B cell (primary cell): ENCODE data around the gene VPS13D. TPM values are rescaled to one million over a fixed set of nuclear protein-coding genes. Genes with fewer than 3 reads are reported as not detected.

Source experiments
- ATAC-seq: fragments of 200-7000 bp; cut with Tn5 transposase; one replicate; pipeline ENCODE4 v1.10.0; 2021; ENCODE audit warnings: low read depth, mild to moderate bottlenecking, moderate number of reproducible peaks, moderate library complexity
- CTCF ChIA-PET: fragments of 350-600 bp; sonication (Branson Sonifier 250); formaldehyde crosslinking; loops from one replicate; lab custom pipeline; 2021; ENCODE audit warnings: antibody characterized with exemption, inconsistent platforms; lab: Charles Lee
- POLR2A ChIA-PET: fragments of 350-600 bp; sonication (Branson Sonifier 250); formaldehyde crosslinking; loops from one replicate; lab custom pipeline; 2021; ENCODE audit warnings: antibody characterized with exemption; lab: Charles Lee
- DNase-seq: peaks from one replicate; pipeline ENCODE4 v3.0.0; 2013
- H2AFZ ChIP-seq: 2 replicates; pipeline ENCODE4 v1.6.1; 2012; ENCODE audit warnings: mild to moderate bottlenecking, low read depth, low read length; ENCODE audit not compliant: insufficient read depth, poor library complexity, severe bottlenecking
- H3K27ac ChIP-seq, 2 donors: 1 replicate in 1 of 2; 2 replicates in 1 of 2; pipeline ENCODE4 v1.5.1; 2012 to 2013; ENCODE audit warnings: low read length in 2 of 2, mild to moderate bottlenecking in 2 of 2, moderate library complexity in 1 of 2
- H3K27me3 ChIP-seq, 4 experiments: fragments of 200-600 bp in 1 of 4; sonication (generic) in 1 of 4; replicated peaks in 1 of 4; 1 replicate in 2 of 4; 2 replicates in 2 of 4; pipeline versions ENCODE4 v1.6.1 to v1.7.0; 2013 to 2016; ENCODE audit warnings: low read length in 3 of 4, mild to moderate bottlenecking in 2 of 4, mixed read lengths in 1 of 4, moderate library complexity in 1 of 4; ENCODE audit not compliant: insufficient read depth in 4 of 4, control insufficient read depth in 3 of 4; ENCODE audit errors: control extremely low read depth in 1 of 4
- H3K36me3 ChIP-seq, 2 experiments: replicated peaks in 1 of 2; 1 replicate in 1 of 2; 2 replicates in 1 of 2; pipeline versions ENCODE4 v1.6.1 to v1.7.1; 2013; ENCODE audit warnings: low read length in 1 of 2; ENCODE audit not compliant: insufficient read depth in 2 of 2, control insufficient read depth in 1 of 2; ENCODE audit errors: control extremely low read depth in 1 of 2, extremely low read depth in 1 of 2
- H3K4me1 ChIP-seq, 2 donors: fragments of 200-600 bp in 1 of 2; sonication (generic) in 1 of 2; 1 replicate in 1 of 2; 2 replicates in 1 of 2; pipeline versions ENCODE4 v1.5.1 to v1.6.1; 2013 to 2017; ENCODE audit warnings: low read length in 2 of 2; ENCODE audit not compliant: control insufficient read depth in 2 of 2, insufficient read depth in 2 of 2
- H3K4me2 ChIP-seq: replicated peaks from 2 replicates; pipeline ENCODE3; 2012; ENCODE audit warnings: mild to moderate bottlenecking, low read depth, low read length; ENCODE audit not compliant: poor library complexity, severe bottlenecking
- H3K4me3 ChIP-seq, 5 experiments: fragments of 200-600 bp in 1 of 5; sonication (generic) in 1 of 5; 1 replicate in 3 of 5; 2 replicates in 2 of 5; pipeline versions ENCODE4 v1.5.1 to v1.7.0; 2011 to 2016; ENCODE audit warnings: low read length in 4 of 5, mild to moderate bottlenecking in 4 of 5, low read depth in 2 of 5, control low read depth in 1 of 5, moderate library complexity in 1 of 5; ENCODE audit not compliant: insufficient read depth in 1 of 5; ENCODE audit errors: control extremely low read depth in 1 of 5, extremely low read depth in 1 of 5
- H3K79me2 ChIP-seq: fragments of 200-600 bp; sonication (generic); one replicate; pipeline ENCODE4 v1.6.0; 2016; ENCODE audit warnings: low read length; ENCODE audit not compliant: control insufficient read depth, insufficient read depth
- H3K9ac ChIP-seq: fragments of 200-600 bp; sonication (generic); 2 replicates; pipeline ENCODE4 v1.6.1; 2017; ENCODE audit warnings: mild to moderate bottlenecking, low read length, moderate library complexity
- H3K9me3 ChIP-seq, 3 donors: one replicate each; pipeline versions ENCODE4 v1.6.1 to v1.7.1; 2013; ENCODE audit warnings: low read length in 2 of 3; ENCODE audit not compliant: control insufficient read depth in 2 of 3, insufficient read depth in 1 of 3; ENCODE audit errors: control extremely low read depth in 1 of 3
- H4K20me1 ChIP-seq: 2 replicates; pipeline ENCODE4 v1.6.0; 2012; ENCODE audit warnings: mild to moderate bottlenecking, low read length; ENCODE audit not compliant: insufficient read depth, control insufficient read depth, poor library complexity, severe bottlenecking
- H3K27ac Mint-ChIP-seq: one replicate; pipeline ENCODE4 v1.8.0; 2021; ENCODE audit warnings: mixed read lengths
- H3K27me3 Mint-ChIP-seq: one replicate; pipeline ENCODE4 v1.8.0; 2021; ENCODE audit warnings: mixed read lengths
- H3K4me1 Mint-ChIP-seq: one replicate; pipeline ENCODE4 v1.8.0; 2021; ENCODE audit warnings: mixed read lengths
- H3K4me3 Mint-ChIP-seq: one replicate; pipeline ENCODE4 v1.8.0; 2021; ENCODE audit warnings: mixed read lengths
- H3K9me3 Mint-ChIP-seq: one replicate; pipeline ENCODE4 v1.8.0; 2022; ENCODE audit warnings: mixed read lengths; ENCODE audit not compliant: insufficient read depth
- EZH2 ChIP-seq: IDR thresholded peaks from 2 replicates; pipeline ENCODE4 v1.6.1; 2012; ENCODE audit warnings: borderline replicate concordance, low read depth, mild to moderate bottlenecking, moderate library complexity, low read length; ENCODE audit not compliant: insufficient read depth, poor library complexity, severe bottlenecking
- WGBS: methylation state at CpG from one replicate; pipeline ENCODE4 v1.1.5; 2013; ENCODE audit warnings: missing lambda C conversion rate; ENCODE audit not compliant: insufficient coverage; 5-methylcytosine and 5-hydroxymethylcytosine counted together
- intact Hi-C: fragments of 100-400 bp; cut with micrococcal nuclease; formaldehyde crosslinking; loops from one replicate; pipeline ENCODE4 v1.10.0; 2022
- polyA plus RNA-seq: library from polyadenylated mRNA; depleted of rRNA; stranded (reverse); fragments of >200 nt; gene quantifications from 2 replicates; pipeline ENCODE4 v1.2.3, GENCODE V29; 2012
- total RNA-seq, 2 donors: library from RNA; stranded (reverse); fragments of 120-200 nt in 1 of 2; gene quantifications; 1 replicate in 1 of 2; 2 replicates in 1 of 2; pipeline versions ENCODE4 v1.2.3 to v1.2.4, GENCODE V29; 2013 to 2022
- TF ChIP-seq, protein P1 (sequence below): fragments of 200-600 bp; IDR thresholded peaks from one replicate; pipeline ENCODE4 v1.8.0; 2022; ENCODE audit warnings: antibody characterized with exemption, mild to moderate bottlenecking

VPS13D gene
- total and polyA plus RNA-seq, 2 donors (not counting 1 experiment from before 2014, with no cell fraction given), result 29.9 to 104 TPM

DNA sequence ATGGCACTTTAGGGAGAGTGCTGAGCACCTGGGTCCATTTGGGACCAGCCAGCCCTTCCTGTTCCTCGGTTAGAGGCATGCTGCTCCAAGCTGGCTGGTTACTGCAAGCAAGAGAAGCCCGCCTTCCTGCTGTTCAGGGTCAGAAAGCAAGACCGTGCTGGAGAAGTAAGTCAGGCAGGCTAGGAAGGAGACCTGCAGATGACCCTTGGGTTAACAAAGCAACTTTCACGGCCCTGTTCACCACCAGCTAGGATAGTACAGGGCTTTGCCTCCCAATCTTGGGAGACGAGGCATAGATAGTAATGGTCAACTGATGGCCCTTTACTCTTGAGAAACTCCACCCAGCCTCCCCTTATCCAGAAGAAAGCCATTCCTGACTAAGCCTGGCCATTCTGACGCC is 252.1 kb downstream of the VPS13D start:
- TF ChIP-seq, protein P1, sequence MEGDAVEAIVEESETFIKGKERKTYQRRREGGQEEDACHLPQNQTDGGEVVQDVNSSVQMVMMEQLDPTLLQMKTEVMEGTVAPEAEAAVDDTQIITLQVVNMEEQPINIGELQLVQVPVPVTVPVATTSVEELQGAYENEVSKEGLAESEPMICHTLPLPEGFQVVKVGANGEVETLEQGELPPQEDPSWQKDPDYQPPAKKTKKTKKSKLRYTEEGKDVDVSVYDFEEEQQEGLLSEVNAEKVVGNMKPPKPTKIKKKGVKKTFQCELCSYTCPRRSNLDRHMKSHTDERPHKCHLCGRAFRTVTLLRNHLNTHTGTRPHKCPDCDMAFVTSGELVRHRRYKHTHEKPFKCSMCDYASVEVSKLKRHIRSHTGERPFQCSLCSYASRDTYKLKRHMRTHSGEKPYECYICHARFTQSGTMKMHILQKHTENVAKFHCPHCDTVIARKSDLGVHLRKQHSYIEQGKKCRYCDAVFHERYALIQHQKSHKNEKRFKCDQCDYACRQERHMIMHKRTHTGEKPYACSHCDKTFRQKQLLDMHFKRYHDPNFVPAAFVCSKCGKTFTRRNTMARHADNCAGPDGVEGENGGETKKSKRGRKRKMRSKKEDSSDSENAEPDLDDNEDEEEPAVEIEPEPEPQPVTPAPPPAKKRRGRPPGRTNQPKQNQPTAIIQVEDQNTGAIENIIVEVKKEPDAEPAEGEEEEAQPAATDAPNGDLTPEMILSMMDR, result no peak
- TF ChIP-seq EZH2, result no peak
- CTCF ChIA-PET, result no interaction called here
- H3K4me1 Mint-ChIP-seq, result peaks cover 44% of the 10 kb centered on the region

DNA sequence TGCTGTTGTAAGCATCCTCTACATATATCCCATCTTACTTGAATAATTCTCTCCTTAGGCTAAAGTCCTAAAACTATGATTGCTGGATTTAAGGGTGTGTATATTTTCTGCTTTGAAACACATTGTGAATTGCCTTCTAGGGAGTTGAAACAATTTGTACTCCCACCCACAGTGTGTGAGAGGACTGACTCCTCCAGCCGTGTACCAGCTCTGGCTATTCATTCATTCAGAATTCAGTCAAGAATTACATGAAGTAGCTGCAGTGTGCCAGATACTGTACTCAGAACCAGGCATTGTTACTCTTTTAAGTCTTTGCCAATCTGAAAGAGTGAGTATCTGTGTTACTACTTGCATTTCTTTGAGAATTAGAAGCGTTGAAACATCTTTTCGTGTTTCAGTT is 253.2 kb downstream of the VPS13D start:
- no peaks in the 10 kb centered on the region for H3K9me3 Mint-ChIP-seq
- Histone ChIP-seq H3K27me3 (no peaks in the 10 kb centered on the region), H3K4me3 (no peak overlapping the region), H3K9ac (no peak overlapping the region), H3K36me3 (peaks cover 4 to 16% of the 10 kb centered on the region in 2 experiments), H4K20me1 (no peaks in the 10 kb centered on the region), H2AFZ (no peak overlapping the region), H3K79me2 (peaks cover 21% of the 10 kb centered on the region), H3K4me2 (no peak overlapping the region), H3K4me1 (peaks cover 40 to 50% of the 10 kb centered on the region in 2 donors), H3K27ac (no peak overlapping the region), H3K9me3 (no peaks in the 10 kb centered on the region)
- no peak for TF ChIP-seq EZH2
- TF ChIP-seq, protein P1, result no peak
- ATAC-seq, result no peak
- 100% methylated on average over 2 of the region's 3 CpGs for WGBS
- intact Hi-C loops, result no loop called here
- ChIA-PET POLR2A (no interaction called here), CTCF (no interaction called here)
- no peaks in the 10 kb centered on the region for H3K27me3 Mint-ChIP-seq
- DNase-seq, result no peak
- H3K4me3 Mint-ChIP-seq, result no peak overlapping the region
- H3K27ac Mint-ChIP-seq, result no peak overlapping the region
- H3K4me1 Mint-ChIP-seq, result peaks cover 33% of the 10 kb centered on the region

More for the DNA sequence above, 252.1 kb downstream of the VPS13D start:
- intact Hi-C loops, result no loop called here
- Histone ChIP-seq H3K4me1 (peaks cover 51 to 60% of the 10 kb centered on the region in 2 donors), H3K9me3 (no peaks in the 10 kb centered on the region), H3K27me3 (no peaks in the 10 kb centered on the region), H3K4me2 (peak overlapping the region; percentile 8), H3K4me3 (no peak overlapping the region), H3K9ac (no peak overlapping the region), H3K79me2 (peaks cover 20% of the 10 kb centered on the region), H3K27ac (no peak overlapping the region), H2AFZ (no peak overlapping the region), H4K20me1 (no peaks in the 10 kb centered on the region), H3K36me3 (peaks cover 4 to 16% of the 10 kb centered on the region in 2 experiments)
- H3K27me3 Mint-ChIP-seq, result no peaks in the 10 kb centered on the region
- ATAC-seq (no peak), DNase-seq (no peak)
- POLR2A ChIA-PET, result no interaction called here
- H3K4me3 Mint-ChIP-seq, result no peak overlapping the region
- H3K9me3 Mint-ChIP-seq, result no peaks in the 10 kb centered on the region
- no peak overlapping the region for H3K27ac Mint-ChIP-seq
- 89% methylated on average over 4 of the region's 6 CpGs for WGBS
